ENCODE data around the gene RAB26.
A peak's percentile ranks its signal among the peaks of the same experiment; 100 is the strongest.
"Not testable (repeated sequence)": the region's sequence is repeated elsewhere in the genome, so short reads cannot be mapped to it uniquely, and the experiment has no call there.

The RAB26 gene

DNA sequence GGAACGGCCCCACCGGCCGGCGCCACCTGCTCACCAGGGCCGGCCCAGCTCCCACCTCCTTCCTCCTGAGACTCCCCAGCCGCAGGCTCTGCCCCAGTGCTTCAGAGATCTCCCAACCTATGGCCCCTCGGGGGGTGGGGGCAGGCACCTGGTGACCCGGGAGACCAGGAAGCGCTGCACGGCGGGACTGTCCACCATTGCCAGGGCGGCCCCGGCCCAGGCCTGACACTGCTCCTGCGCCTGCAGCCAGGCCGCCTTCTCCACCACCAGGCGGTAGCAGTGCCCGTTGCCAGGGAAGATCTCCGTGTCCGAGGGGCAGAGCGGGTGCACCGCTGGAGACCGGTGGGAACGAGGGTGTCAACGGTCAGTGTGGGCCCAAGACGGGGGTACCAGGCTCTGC lies 31.1 kb upstream of the RAB26 start:
- DNase-seq (ENCODE audit: low spot score): not testable (repeated sequence)

DNA sequence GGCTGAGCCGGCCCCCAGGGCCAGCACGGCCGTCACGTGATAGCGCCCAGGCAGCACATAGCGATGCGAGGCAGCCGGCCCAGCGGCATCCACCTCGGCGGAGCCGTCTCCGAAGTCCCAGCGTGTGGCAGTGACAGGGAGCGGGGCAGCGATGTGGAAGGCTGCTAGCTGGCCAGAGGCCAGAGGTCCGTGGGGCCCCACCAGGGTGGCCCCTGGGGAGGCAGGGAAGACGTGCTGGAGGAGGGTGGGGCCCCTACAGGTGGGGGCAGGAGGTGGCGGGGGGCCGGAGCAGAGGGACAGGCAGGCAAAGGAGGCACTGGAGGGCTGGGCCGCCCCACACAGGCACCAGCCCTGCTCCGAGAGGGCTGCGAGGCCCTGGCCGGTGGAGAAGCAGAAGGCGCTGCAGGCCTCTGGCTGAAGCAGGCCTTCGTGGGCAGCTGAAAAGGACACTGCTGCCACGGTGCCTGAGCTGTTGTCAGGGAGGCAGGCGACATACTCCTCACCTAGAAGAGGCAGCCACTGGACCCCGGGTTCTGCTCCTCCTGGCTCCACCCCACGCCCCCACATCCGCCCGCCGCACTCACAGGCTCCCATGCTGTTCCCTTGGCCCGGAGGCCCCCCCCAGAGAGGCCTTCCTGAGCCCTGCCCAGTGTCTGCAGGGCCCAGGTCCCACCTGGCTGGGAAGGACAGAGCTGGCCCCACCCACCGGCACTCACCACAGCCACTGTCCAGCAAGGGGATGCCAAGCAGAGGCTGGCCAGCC lies 30.3 kb upstream of the RAB26 start:
- not testable (repeated sequence) for DNase-seq (ENCODE audit: low spot score)

DNA sequence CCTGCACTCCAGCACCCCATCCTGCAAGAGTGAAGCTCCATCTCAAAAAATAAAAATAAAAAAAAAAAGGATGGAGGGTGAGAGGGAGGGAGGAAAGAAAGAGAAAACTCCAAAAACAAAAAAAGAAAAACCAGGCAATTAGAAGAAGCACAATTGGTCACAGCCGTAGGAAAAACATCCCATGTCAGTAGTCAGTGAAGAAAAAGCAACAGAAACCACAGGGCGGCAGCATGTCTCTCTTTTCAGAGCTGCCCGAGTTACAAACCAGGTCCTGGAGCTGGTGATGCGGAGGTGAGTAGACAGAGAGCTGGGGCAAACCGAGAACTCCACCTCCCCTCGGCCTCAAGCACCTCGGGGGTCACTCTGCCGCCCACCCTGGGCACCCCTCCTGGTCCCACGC lies 27.1 kb upstream of the RAB26 start:
- peak; percentile 79 for DNase-seq (ENCODE audit: low spot score)

DNA sequence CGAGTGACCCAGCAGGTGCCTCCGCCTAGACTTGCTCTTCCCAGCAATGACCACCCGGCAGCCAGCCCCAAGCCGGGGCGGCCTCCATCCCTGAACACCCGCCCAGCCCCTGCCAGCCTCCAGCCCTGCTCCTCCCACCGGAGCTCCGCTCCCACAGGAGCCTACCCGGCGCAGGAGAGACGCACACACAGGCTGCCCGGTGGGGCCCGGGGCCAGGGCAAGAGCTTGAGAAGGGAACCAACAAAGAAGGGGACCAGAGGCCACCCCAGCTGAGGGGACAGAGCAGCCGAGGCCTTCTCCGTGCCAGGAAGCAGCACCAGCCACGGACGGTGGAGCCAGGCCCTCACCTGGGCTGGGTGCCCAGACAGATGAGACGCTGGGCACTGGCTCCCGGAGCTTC lies 26.6 kb upstream of the RAB26 start:
- DNase-seq (ENCODE audit: low spot score): peak; percentile 45

DNA sequence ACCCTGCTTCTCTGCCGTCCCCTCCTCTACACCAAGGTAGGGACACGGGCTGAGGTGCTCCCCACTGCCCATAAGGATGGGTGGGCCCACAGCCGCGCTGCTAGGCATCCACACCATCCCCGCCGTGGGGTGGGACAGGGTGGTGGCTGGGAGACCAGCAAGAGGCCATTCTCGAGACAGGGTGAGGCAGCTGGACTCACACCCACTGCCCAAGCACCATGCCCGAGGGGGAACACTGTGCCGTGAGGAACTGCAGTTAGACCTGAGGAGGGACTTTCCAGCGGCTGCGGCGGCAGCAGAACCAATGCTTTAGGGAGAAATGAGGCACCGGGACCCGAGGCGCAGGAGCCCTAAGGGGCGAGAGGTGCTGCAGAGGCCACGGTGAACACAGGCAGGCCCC lies 26.0 kb upstream of the RAB26 start:
- DNase-seq (ENCODE audit: low spot score): no peak

DNA sequence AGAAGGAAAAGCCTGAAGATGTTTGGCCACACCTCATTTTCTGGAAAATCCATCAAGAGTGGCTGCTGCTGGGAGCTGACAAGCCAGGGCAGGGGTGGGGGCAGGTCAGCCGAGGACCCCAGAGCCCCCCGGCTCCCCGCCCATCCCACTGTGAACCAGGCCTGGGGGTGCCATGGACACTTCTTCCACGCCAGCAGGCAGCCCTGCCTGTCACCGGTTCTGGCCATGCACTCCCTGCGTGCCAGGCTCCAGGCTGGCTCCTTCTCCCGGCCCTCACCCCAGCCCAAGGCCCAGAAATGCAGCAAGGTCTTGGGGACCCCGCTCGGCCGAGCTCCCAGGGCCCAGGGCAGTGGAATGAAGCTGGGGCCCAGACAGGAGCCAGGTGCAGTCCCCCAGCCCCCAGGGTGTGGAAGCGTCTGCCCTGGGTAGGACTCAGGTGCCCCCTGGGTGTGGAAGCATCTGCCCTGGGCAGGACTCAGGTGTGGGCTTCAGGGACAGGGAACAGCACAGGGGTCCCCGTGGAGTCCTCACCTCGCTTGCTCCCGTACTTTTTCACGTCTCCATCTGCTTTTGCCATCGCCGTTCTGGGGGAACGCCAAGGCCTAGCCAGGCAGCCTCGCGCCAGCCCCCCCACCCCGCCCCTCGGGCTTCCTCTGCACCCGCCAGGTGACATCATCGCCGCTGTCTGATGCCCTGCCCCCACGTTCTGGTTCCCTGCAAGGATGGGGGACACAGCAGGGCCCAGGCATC lies 25.3 kb upstream of the RAB26 start:
- DNase-seq (ENCODE audit: low spot score): not testable (repeated sequence)

DNA sequence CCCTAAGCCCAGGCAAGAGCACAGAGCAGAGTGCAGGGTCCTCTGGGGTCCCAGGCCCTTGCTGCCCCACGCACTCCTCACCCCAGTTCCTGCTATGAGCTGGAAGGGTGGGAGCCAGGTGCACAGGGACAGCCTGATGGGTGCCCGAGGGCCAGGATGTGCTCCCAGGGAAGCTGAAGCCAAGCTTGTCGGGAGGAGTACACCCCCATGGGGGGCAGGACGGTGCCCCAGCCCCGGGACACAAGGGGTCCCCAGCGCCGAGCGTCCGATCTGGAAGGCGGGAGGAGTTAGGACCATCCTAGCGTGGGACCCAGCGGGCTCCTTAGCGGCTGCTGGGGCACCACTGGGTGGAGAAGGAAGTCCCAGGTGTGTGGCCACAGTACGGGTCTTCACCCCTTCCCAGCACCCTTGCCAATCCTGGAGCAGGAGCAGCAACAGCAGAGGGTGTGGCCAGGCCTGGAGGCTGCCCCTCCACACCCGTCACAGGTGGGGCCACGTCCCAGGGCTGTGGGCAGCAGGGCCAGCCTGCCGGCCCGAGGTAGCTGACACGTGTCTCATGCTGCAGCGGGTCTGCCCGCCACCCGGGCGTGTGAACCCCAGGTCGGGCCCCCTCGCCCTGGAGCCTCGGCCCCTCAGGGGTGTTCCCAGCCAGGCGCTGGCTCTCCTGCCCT lies 24.6 kb upstream of the RAB26 start:
- not testable (repeated sequence) for DNase-seq (ENCODE audit: low spot score)

DNA sequence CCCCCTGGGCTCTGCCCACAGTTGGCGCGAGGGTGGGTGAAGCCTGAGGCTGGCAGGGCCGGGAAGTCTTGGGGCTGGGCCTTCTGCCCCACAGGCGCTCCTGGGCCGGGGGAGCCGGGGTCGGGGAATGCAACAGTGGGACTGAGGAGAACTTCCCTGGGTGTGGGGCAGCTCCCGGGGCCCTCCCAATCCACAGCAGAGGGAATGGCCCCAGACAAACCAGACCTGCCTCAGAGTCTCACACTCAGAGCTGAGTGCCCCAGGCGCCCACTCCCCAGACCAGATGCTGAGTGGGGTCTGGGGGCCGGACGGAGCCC lies 24.1 kb upstream of the RAB26 start:
- DNase-seq (ENCODE audit: low spot score): not testable (repeated sequence)

DNA sequence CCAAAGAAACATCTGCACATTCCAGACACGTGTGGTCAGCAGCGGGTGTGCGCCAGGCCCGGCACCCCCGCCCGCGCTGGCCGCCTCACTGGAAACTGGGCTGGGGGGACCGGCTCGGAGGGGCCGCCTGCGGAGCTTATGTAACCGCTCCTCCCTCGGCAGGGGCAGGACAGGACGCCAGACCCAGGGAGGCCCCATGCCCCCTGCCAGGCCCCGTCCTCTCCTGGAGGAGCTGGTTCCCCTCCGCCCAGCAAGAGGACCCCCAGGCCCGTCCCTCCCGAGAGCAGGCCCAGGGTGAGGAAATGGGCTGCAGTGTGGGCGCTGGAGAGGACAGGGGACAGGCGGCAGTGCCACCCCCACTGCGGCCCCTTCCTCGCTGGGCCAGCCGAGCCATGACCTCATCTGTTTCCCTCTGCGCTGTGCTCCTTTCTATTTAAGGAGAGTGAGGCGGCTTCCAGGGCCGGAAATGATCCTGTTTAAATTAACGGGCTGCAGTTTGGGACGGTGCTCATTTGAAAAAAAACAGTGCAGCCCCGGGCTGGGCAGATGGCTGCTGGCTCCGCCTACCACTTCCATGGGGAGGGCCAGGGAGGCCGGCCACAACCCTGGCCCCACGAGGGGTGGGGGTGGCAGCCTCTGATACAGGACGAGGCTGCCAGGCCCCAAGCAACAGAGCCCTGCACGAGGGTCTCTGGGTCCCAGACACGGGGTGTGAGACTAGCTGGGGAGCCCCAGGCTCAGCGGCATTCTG lies 23.6 kb upstream of the RAB26 start:
- peak; percentile 45 for DNase-seq (ENCODE audit: low spot score)

DNA sequence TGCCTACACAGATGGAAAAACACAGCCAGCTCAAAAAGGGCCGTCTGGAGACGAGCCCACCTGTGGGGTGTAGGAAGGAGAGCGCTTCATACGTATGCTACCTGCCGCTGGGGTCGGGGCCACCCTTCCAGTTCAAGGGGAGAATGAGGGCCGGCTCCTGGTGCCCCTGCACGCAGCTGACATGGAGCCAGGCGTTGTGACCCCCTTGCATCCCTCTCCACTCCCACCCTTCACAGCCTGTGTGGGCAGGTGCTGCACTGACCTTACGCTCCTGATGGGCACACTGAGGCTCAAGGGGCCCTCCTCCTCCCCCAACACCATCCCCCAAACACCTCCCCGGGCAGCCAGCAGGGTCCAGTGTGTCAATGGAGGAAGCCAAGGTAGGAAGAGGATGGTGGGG lies 22.8 kb upstream of the RAB26 start:
- not testable (repeated sequence) for DNase-seq (ENCODE audit: low spot score)

DNA sequence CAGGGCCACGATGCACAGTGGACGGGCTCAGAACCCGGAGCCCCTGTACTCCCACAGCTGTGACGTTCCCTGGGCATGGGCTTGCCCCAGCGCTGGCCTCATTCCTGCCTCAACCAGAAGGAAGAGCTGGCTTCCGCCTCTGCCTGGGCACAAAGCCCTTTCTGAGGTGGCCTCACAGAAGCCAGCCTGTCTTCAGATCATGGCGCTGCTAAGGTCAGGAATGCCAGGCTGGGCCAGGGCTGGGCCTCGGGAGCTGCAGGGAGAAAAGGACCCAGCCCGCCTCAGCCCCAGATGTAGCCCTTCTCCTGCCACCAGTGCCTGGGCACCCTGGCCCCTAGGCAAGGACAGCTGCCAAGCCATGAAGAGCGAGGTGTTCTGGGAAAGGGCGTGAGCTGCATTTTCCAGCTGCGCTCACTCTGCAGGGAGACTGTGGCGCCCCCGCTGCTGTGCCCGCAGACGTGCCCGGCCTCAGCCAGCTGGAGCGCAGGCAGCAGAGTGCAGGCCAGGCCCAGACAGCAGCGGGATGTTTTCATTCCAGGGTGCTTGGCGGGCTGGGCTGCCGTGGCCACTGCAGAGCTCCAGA lies 22.2 kb upstream of the RAB26 start:
- DNase-seq (ENCODE audit: low spot score): peak; percentile 76

DNA sequence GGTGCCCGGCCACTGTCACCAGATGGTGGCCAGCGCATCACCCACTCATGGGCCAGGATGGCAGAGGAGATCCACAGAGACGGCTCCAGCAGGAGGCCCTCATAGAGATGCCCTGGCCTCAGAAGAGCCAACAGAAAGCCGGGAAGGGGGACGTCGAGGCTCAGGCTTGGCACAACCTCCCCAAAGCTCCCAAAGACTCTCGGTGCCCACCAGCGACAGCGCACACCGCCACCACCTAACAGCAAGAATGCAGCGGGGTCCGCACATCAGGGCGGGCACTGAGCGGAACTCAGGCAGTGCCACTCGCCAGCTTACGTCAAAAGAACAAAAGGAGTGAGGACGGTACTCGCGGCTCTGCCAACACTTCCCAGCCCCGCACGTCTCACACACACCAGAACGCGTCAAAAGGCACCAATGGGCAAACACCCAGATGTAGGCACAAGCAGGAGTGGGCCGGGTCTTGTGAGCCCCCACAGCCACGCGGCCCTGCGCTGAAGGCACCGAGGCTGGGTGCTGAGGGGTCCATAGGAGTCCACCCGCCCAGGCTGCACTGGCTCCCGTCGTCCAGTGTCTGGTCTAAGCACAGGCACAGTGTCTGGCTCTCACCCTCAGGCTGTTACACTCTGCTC lies 21.4 kb upstream of the RAB26 start:
- peak; percentile 41 for DNase-seq (ENCODE audit: low spot score)

DNA sequence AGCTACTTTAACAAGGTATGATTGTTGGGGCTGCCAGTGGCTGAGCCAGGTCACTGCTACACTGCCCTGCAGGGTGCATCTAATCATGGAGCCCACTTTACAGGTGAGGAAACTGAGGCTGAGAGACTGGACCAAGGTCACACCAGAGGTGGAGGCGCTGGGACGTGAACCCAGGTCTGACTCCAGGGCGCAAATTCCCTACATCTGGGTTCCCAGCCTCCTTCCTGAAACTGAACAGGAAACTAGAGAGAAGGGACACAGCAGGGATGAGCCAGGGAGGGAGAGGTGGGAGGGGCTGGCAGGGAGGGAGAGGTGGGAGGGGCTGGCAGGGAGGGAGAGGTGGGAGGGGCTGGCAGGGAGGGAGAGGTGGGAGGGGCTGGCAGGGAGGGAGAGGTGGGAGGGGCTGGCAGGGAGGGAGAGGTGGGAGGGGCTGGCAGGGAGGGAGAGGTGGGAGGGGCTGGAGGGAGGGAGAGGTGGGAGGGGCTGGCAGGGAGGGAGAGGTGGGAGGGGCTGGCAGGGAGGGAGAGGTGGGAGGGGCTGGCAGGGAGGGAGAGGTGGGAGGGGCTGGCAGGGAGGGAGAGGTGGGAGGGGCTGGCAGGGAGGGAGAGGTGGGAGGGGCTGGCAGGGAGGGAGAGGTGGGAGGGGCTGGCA lies 20.7 kb upstream of the RAB26 start:
- DNase-seq (ENCODE audit: low spot score): not testable (repeated sequence)

DNA sequence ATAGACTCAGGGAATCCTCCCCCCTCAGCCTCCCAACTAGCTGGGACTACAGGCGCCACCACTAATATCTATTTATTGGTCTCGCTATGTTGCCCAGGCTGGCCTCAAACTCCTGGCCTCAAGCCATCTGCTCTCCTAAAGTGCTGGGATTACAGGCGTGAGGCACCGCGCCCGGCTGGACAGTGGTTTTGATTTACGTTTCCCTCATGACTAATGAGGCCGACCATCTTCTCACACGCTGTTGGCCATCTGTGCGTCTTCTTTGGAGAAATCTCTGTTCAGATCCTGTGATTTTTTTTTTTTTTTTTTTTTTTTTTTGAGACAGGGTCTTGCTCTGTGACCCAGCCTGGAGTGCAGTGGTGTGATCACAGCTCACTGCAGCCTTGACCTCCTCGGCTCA lies 19.2 kb upstream of the RAB26 start:
- not testable (repeated sequence) for DNase-seq (ENCODE audit: low spot score)

DNA sequence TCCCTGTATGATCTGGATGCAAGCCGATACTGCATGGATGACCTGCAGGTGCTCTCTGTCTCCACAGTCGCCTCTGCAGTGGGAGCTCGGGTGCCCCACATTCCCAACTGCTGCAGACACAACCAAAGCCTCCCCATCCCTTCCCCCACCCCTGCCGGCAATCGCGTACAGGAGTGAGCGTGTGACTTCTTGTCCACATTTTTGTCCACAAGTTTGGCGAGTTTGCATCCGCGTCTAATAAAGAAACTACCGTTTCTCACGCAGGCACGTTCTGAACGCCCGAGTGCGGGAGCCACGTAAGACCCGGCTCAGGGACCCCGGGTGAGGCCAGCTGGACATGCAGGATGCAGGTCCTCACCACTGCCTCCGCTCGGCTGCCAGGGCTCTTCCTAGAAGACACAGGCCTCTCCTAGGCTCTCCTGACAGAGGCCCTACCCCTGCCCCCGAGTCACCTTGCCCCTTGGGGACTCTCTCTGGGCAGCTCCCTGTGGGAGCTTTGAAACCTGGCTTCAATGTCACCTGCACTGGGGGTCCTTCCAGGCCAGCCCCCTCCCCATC lies 18.5 kb upstream of the RAB26 start:
- not testable (repeated sequence) for DNase-seq (ENCODE audit: low spot score)

DNA sequence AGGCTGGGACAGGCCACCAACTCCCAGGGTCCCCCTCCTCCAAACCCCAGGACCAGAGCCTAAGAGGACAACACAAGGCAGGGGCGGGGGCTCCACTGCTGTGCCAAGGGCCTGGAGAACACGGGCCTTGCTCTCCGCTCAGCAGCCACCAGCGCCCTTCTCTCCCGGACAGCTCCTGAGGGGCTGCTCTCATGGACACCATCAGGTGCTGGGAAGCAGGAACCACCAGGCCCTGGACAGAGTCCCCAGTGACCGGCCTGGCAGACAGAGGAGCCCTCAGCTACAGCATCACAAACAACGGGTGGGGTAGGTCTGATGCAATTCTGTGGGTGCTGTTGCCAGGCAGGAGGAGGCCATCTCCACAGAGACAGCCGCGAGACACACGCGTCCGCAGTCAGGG lies 14.6 kb upstream of the RAB26 start:
- DNase-seq (ENCODE audit: low spot score): not testable (repeated sequence)

DNA sequence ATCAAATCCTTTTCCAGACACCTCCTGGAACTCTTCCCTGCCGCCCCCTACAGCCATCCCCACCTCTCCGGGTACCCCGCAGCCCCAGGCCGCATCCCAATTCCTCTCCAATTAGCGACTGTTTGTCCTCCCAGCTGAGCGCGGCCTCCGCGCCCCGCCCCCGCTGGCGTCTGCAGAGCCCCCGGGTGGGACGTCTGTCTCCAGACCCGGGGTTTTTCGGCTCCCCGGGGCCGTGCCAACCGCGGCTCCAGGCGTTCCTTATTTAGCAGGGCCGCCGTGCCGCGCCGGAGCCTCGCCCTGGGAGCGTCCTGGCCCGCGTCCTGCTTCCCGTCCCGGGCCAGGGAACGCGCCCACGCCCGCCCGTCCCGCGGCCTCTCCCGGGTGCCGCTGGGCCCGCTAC lies 13.4 kb upstream of the RAB26 start:
- DNase-seq (ENCODE audit: low spot score): not testable (repeated sequence)

DNA sequence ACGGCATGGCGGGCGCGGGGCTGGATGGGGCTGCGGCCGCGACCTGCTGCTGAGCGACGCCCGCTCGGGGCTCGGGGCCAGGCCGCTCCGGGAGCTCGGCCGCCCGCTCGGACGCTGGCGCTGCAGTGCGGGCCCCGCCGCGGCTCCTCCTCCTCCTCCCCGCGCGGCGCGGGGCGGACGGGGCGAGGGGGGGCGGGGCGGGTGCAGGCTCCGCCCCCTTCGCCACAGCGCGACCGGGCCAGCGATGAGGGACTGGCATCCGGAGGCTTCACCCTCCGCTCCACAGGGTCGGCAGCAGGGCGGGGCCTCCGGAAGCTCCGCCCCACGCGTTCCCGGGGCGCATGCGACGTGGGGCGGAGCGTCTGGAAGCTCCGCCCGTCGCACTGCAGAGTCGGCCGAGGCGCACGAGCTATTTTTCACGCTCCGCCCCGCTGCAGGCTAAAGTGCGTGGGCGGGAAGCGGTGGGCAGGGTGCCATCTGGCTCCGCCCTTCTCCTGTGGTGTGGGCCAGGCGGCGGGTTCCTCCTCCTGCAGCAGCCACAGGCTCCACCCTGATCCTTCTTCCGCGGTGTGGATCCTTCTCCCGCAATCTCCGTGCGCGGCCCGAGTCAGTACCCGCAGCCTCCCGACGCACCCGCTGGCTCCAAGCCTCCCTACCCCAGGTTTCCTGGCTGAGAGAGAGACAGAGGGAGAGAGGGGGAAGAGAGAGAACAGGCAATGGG lies 12.5 kb upstream of the RAB26 start, which contains the start of gene PKD1:
TSS of gene PKD1 (minus strand) at position 129 of the 721 bp plus-strand sequence. CDS start 209 bp downstream, outside the sequence.
- peak; percentile 81 for DNase-seq (ENCODE audit: low spot score)

DNA sequence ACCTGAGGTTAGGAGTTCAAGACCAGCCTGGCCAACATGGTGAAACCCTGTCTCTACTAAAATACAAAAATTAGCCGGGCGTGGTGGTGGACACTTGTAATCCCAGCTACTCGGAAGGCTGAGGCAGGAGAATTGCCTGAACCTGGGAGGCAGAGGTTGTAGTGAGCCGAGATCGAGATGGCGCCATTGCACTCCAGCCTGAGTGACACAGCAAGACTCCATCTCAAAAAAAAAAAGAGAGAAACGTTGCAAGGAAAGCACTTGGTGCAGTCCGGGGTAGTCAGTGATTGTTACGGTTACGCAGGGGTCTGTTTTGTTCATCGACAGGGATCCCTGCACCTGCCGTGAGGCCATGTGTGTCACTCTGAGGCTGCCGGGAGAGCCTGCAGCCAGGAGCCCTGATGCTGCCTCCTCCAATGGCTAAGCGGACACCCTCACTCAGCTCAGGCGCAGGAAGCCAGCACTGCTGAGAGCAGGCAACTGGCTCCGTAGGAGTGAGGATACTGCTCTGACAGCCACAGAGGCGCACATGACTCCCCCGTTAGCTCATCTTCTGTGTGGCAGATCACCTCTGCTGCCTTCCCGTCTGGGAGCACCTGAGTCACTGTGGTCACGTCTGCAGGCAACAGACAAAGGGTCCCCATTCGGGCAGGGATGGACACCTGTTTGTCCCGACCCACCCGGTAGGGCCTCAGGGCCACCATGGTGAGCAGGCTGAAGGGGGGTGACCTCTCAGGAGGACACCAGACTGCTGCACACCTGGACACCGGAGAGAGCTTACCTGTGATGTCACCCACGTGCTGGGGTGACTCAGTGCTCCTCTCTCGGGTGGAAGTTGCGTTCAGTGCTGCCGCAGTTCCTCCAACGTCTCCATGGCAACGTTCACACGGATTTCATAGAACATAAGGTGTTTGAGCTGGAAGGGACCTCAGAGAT lies 5.2 kb upstream of the RAB26 start:
- DNase-seq (ENCODE audit: low spot score): no peak
